ENCODE measurements around the gene ARSG. TPM values are rescaled to one million over a fixed set of nuclear protein-coding genes. Genes with fewer than 3 reads are reported as not detected.

The ARSG gene
- total and polyA plus RNA-seq, 9 of the 15 experiments (the other 6 are each of a cell fraction or from before 2014, with no cell fraction given) = 1.0 to 5.6 (median 1.8) TPM

- no peak for TF ChIP-seq ZNF639 (CRISPR knock-in tag; conservative IDR thresholded peaks at IDR 0.05 in 1 of 2, IDR thresholded peaks at IDR 0.05 in 1 of 2)
- TF ChIP-seq ZNF165 (CRISPR knock-in tag; IDR thresholded peaks at IDR 0.05; ENCODE audit: borderline replicate concordance) = no peak
- TF ChIP-seq MECOM (CRISPR knock-in tag; IDR thresholded peaks at IDR 0.05) = no peak
- no peak for TF ChIP-seq ZKSCAN8 (CRISPR knock-in tag; IDR thresholded peaks at IDR 0.05)
- TF ChIP-seq ZC3H4 (CRISPR knock-in tag; IDR thresholded peaks at IDR 0.05; ENCODE audit: borderline replicate concordance) = no peak
- no peak for TF ChIP-seq KLF1 (tag; IDR thresholded peaks at IDR 0.05)
- TF ChIP-seq ZBTB2 (IDR thresholded peaks at IDR 0.05) = no peak
- TF ChIP-seq CBX3 (IDR thresholded peaks at IDR 0.05; ENCODE audit: borderline replicate concordance in 1 of 2, low read length in 2 of 2) = no peak
- no peak for TF ChIP-seq ZNF24 (IDR thresholded peaks at IDR 0.05)
- no peak for TF ChIP-seq NUFIP1 (IDR thresholded peaks at IDR 0.05; ENCODE audit: partially characterized antibody)
- TF ChIP-seq ZNF212 (CRISPR knock-in tag; IDR thresholded peaks at IDR 0.05) = no peak
- no peak for TF ChIP-seq ZBTB26 (CRISPR knock-in tag; IDR thresholded peaks at IDR 0.05)
- TF ChIP-seq PHF8 (IDR thresholded peaks at IDR 0.05; ENCODE audit: borderline replicate concordance, low read length) = no peak
- no peak for TF ChIP-seq PKNOX1 (IDR thresholded peaks at IDR 0.05)
- no peak for TF ChIP-seq ZNF77 (CRISPR knock-in tag; IDR thresholded peaks at IDR 0.05)
Measured at GRCh38 chr17:68456339-68457167, 165.3 kb downstream of the ARSG start (continued).
